SIG-M5 (cell line): ENCODE results near the gene FRAT2.
"Not testable (repeated sequence)": the region's sequence is repeated elsewhere in the genome, so short reads cannot be mapped to it uniquely, and the experiment has no call there.

Experiments used
- DNase-seq: peaks from one replicate; lab custom pipeline; 2025; lab: John Stamatoyannopoulos, UW

The FRAT2 gene

GRCh38 chr10:97290576-97291356 lies 43.8 kb downstream of the FRAT2 start:
- not testable (repeated sequence) for DNase-seq

- DNase-seq, result not testable (repeated sequence)
These were observed 44.5 kb downstream of the FRAT2 start for GRCh38 chr10:97290076-97290475.
